Smooth muscle cell (in vitro differentiated cells): ENCODE measurements around the gene PHF20. TPM values are rescaled to one million over a fixed set of nuclear protein-coding genes. Genes with fewer than 3 reads are reported as not detected.

ENCODE experiments used
- DNase-seq: peaks from one replicate; lab custom pipeline; 2025; ENCODE audit not compliant: unreplicated experiment; lab: John Stamatoyannopoulos, UW
- H2AFZ ChIP-seq: fragments of 200-600 bp; sonication (generic); 2 replicates; pipeline ENCODE4 v1.6.0; 2016; ENCODE audit warnings: antibody characterized with exemption, low read depth, mild to moderate bottlenecking
- H3F3A ChIP-seq: fragments of 200-600 bp; sonication (generic); 2 replicates; pipeline ENCODE4 v1.6.0; 2017; ENCODE audit warnings: antibody characterized with exemption, low read depth
- H3K27ac ChIP-seq: fragments of 200-600 bp; sonication (generic); 2 replicates; pipeline ENCODE4 v1.5.1; 2016; ENCODE audit warnings: low read depth, mild to moderate bottlenecking
- H3K27me3 ChIP-seq: fragments of 200-600 bp; sonication (generic); 2 replicates; pipeline ENCODE4 v1.6.1; 2016; ENCODE audit warnings: low read depth, mild to moderate bottlenecking
- H3K36me3 ChIP-seq: fragments of 200-600 bp; sonication (generic); 2 replicates; pipeline ENCODE4 v1.5.1; 2016; ENCODE audit warnings: low read depth
- H3K4me1 ChIP-seq: fragments of 200-600 bp; sonication (generic); 2 replicates; pipeline ENCODE4 v1.5.1; 2016; ENCODE audit warnings: low read depth
- H3K4me2 ChIP-seq: fragments of 200-600 bp; sonication (generic); 2 replicates; pipeline ENCODE4 v1.6.0; 2016; ENCODE audit warnings: mild to moderate bottlenecking
- H3K4me3 ChIP-seq: fragments of 200-600 bp; sonication (generic); 2 replicates; pipeline ENCODE4 v1.5.1; 2016; ENCODE audit warnings: mild to moderate bottlenecking
- H3K79me2 ChIP-seq: fragments of 200-600 bp; sonication (generic); 2 replicates; pipeline ENCODE4 v1.6.0; 2016; ENCODE audit warnings: low read depth, mild to moderate bottlenecking
- H3K9ac ChIP-seq: fragments of 200-600 bp; sonication (generic); 2 replicates; pipeline ENCODE4 v1.6.0; 2016; ENCODE audit warnings: low read depth
- H3K9me3 ChIP-seq: fragments of 200-600 bp; sonication (generic); replicated peaks from 2 replicates; pipeline ENCODE4 v1.5.1; 2016; ENCODE audit warnings: low read depth
- H4K20me1 ChIP-seq: fragments of 200-600 bp; sonication (generic); 2 replicates; pipeline ENCODE4 v1.6.0; 2016; ENCODE audit warnings: low read depth
- CTCF ChIP-seq: fragments of 200-600 bp; sonication (generic); IDR thresholded peaks from 2 replicates; pipeline ENCODE4 v1.5.1; 2017; ENCODE audit warnings: borderline replicate concordance, mild to moderate bottlenecking, antibody characterized with exemption; ENCODE audit not compliant: insufficient read depth, poor library complexity, severe bottlenecking
- WGBS: methylation state at CpG from one replicate; pipeline ENCODE4 v1.1.7; 2016; ENCODE audit warnings: low lambda C conversion rate; 5-methylcytosine and 5-hydroxymethylcytosine counted together
- polyA plus RNA-seq: library from polyadenylated mRNA; unstranded; fragments of >200 nt; fragmentation: Nextera tagmentation; extraction: Ambion mirVana; gene quantifications from 2 replicates; pipeline ENCODE4 v1.2.1, GENCODE V29; 2016
- total RNA-seq: library from RNA; depleted of rRNA; stranded (reverse); fragments of >200 nt; gene quantifications from 2 replicates; pipeline ENCODE4 v1.2.3, GENCODE V29; 2014

Gene PHF20
- total and polyA plus RNA-seq, 2 experiments from 2014 or later = 23.3 to 27.4 TPM

- WGBS = 86% methylated on average over 4 of the region's 4 CpGs
- no peak overlapping the region for H2AFZ ChIP-seq
- H3K9ac ChIP-seq = no peak overlapping the region
- peaks cover 19% of the 10 kb centered on the region for H3F3A ChIP-seq
- no peak overlapping the region for H3K27ac ChIP-seq
- peaks cover 24% of the 10 kb centered on the region for H4K20me1 ChIP-seq
- no peaks in the 10 kb centered on the region for H3K27me3 ChIP-seq
- no peaks in the 10 kb centered on the region for H3K79me2 ChIP-seq
- no peak overlapping the region for H3K4me2 ChIP-seq
- no peaks in the 10 kb centered on the region for H3K4me1 ChIP-seq
- TF ChIP-seq CTCF = no peak
- H3K36me3 ChIP-seq = no peaks in the 10 kb centered on the region
- no peaks in the 10 kb centered on the region for H3K9me3 ChIP-seq
- no peak overlapping the region for H3K4me3 ChIP-seq
- DNase-seq = no peak
Measured at GRCh38 chr20:35904982-35905663, 133.3 kb downstream of the PHF20 start.

GRCh38 chr20:35907017-35907701 is 135.3 kb downstream of the PHF20 start:
- Histone ChIP-seq H3K4me3 (no peak overlapping the region), H3F3A (peaks cover 7% of the 10 kb centered on the region), H3K4me2 (no peak overlapping the region), H3K27me3 (no peaks in the 10 kb centered on the region), H4K20me1 (peaks cover 17% of the 10 kb centered on the region), H3K36me3 (no peaks in the 10 kb centered on the region), H3K79me2 (no peaks in the 10 kb centered on the region), H3K27ac (no peak overlapping the region), H3K9me3 (no peaks in the 10 kb centered on the region), H2AFZ (no peak overlapping the region), H3K4me1 (no peaks in the 10 kb centered on the region), H3K9ac (no peak overlapping the region)
- 94% methylated on average over 7 of the region's 7 CpGs for WGBS
- TF ChIP-seq CTCF = no peak
- DNase-seq = no peak

GRCh38 chr20:35908007-35908406 is 136.2 kb downstream of the PHF20 start:
- no peak for DNase-seq
- no peaks in the 10 kb centered on the region for H3K9me3 ChIP-seq
- no peaks in the 10 kb centered on the region for H3K79me2 ChIP-seq
- no peak overlapping the region for H2AFZ ChIP-seq
- H3K4me2 ChIP-seq = no peak overlapping the region
- no peaks in the 10 kb centered on the region for H3K4me1 ChIP-seq
- H3K9ac ChIP-seq = no peak overlapping the region
- H3K4me3 ChIP-seq = no peak overlapping the region
- H3K27ac ChIP-seq = no peak overlapping the region
- no peak for TF ChIP-seq CTCF
- no peaks in the 10 kb centered on the region for H3K36me3 ChIP-seq
- no peaks in the 10 kb centered on the region for H3K27me3 ChIP-seq
- peaks cover 9% of the 10 kb centered on the region for H4K20me1 ChIP-seq
- H3F3A ChIP-seq = no peaks in the 10 kb centered on the region

- Histone ChIP-seq H3K79me2 (no peaks in the 10 kb centered on the region), H3K27ac (no peak overlapping the region), H3K27me3 (no peaks in the 10 kb centered on the region), H3K9ac (no peak overlapping the region), H2AFZ (no peak overlapping the region), H3K36me3 (peaks cover 4% of the 10 kb centered on the region), H3K9me3 (no peaks in the 10 kb centered on the region), H3K4me2 (no peak overlapping the region), H4K20me1 (peaks cover 7% of the 10 kb centered on the region), H3K4me3 (no peak overlapping the region), H3F3A (no peaks in the 10 kb centered on the region), H3K4me1 (no peaks in the 10 kb centered on the region)
- no peak for DNase-seq
- WGBS = 97% methylated on average over 1 of the region's 1 CpG
- no peak for TF ChIP-seq CTCF
Measured at GRCh38 chr20:35909176-35909575, 137.4 kb downstream of the PHF20 start.
